B cell (primary cell): ENCODE measurements around the gene NLRC5. TPM values are rescaled to one million over a fixed set of nuclear protein-coding genes. Genes with fewer than 3 reads are reported as not detected.

Experiments used
- ATAC-seq: fragments of 200-7000 bp; cut with Tn5 transposase; one replicate; pipeline ENCODE4 v1.10.0; 2021; ENCODE audit warnings: low read depth, mild to moderate bottlenecking, moderate number of reproducible peaks, moderate library complexity
- CTCF ChIA-PET: fragments of 350-600 bp; sonication (Branson Sonifier 250); formaldehyde crosslinking; loops from one replicate; lab custom pipeline; 2021; ENCODE audit warnings: antibody characterized with exemption, inconsistent platforms; lab: Charles Lee
- POLR2A ChIA-PET: fragments of 350-600 bp; sonication (Branson Sonifier 250); formaldehyde crosslinking; loops from one replicate; lab custom pipeline; 2021; ENCODE audit warnings: antibody characterized with exemption; lab: Charles Lee
- DNase-seq: peaks from one replicate; pipeline ENCODE4 v3.0.0; 2013
- H2AFZ ChIP-seq: 2 replicates; pipeline ENCODE4 v1.6.1; 2012; ENCODE audit warnings: mild to moderate bottlenecking, low read depth, low read length; ENCODE audit not compliant: insufficient read depth, poor library complexity, severe bottlenecking
- H3K27ac ChIP-seq, 2 donors: 1 replicate in 1 of 2; 2 replicates in 1 of 2; pipeline ENCODE4 v1.5.1; 2012 to 2013; ENCODE audit warnings: low read length in 2 of 2, mild to moderate bottlenecking in 2 of 2, moderate library complexity in 1 of 2
- H3K27me3 ChIP-seq, 4 experiments: fragments of 200-600 bp in 1 of 4; sonication (generic) in 1 of 4; replicated peaks in 1 of 4; 1 replicate in 2 of 4; 2 replicates in 2 of 4; pipeline versions ENCODE4 v1.6.1 to v1.7.0; 2013 to 2016; ENCODE audit warnings: low read length in 3 of 4, mild to moderate bottlenecking in 2 of 4, mixed read lengths in 1 of 4, moderate library complexity in 1 of 4; ENCODE audit not compliant: insufficient read depth in 4 of 4, control insufficient read depth in 3 of 4; ENCODE audit errors: control extremely low read depth in 1 of 4
- H3K36me3 ChIP-seq, 2 experiments: replicated peaks in 1 of 2; 1 replicate in 1 of 2; 2 replicates in 1 of 2; pipeline versions ENCODE4 v1.6.1 to v1.7.1; 2013; ENCODE audit warnings: low read length in 1 of 2; ENCODE audit not compliant: insufficient read depth in 2 of 2, control insufficient read depth in 1 of 2; ENCODE audit errors: control extremely low read depth in 1 of 2, extremely low read depth in 1 of 2
- H3K4me1 ChIP-seq, 2 donors: fragments of 200-600 bp in 1 of 2; sonication (generic) in 1 of 2; 1 replicate in 1 of 2; 2 replicates in 1 of 2; pipeline versions ENCODE4 v1.5.1 to v1.6.1; 2013 to 2017; ENCODE audit warnings: low read length in 2 of 2; ENCODE audit not compliant: control insufficient read depth in 2 of 2, insufficient read depth in 2 of 2
- H3K4me2 ChIP-seq: replicated peaks from 2 replicates; pipeline ENCODE3; 2012; ENCODE audit warnings: mild to moderate bottlenecking, low read depth, low read length; ENCODE audit not compliant: poor library complexity, severe bottlenecking
- H3K4me3 ChIP-seq, 5 experiments: fragments of 200-600 bp in 1 of 5; sonication (generic) in 1 of 5; 1 replicate in 3 of 5; 2 replicates in 2 of 5; pipeline versions ENCODE4 v1.5.1 to v1.7.0; 2011 to 2016; ENCODE audit warnings: low read length in 4 of 5, mild to moderate bottlenecking in 4 of 5, low read depth in 2 of 5, control low read depth in 1 of 5, moderate library complexity in 1 of 5; ENCODE audit not compliant: insufficient read depth in 1 of 5; ENCODE audit errors: control extremely low read depth in 1 of 5, extremely low read depth in 1 of 5
- H3K79me2 ChIP-seq: fragments of 200-600 bp; sonication (generic); one replicate; pipeline ENCODE4 v1.6.0; 2016; ENCODE audit warnings: low read length; ENCODE audit not compliant: control insufficient read depth, insufficient read depth
- H3K9ac ChIP-seq: fragments of 200-600 bp; sonication (generic); 2 replicates; pipeline ENCODE4 v1.6.1; 2017; ENCODE audit warnings: mild to moderate bottlenecking, low read length, moderate library complexity
- H3K9me3 ChIP-seq, 3 donors: one replicate each; pipeline versions ENCODE4 v1.6.1 to v1.7.1; 2013; ENCODE audit warnings: low read length in 2 of 3; ENCODE audit not compliant: control insufficient read depth in 2 of 3, insufficient read depth in 1 of 3; ENCODE audit errors: control extremely low read depth in 1 of 3
- H4K20me1 ChIP-seq: 2 replicates; pipeline ENCODE4 v1.6.0; 2012; ENCODE audit warnings: mild to moderate bottlenecking, low read length; ENCODE audit not compliant: insufficient read depth, control insufficient read depth, poor library complexity, severe bottlenecking
- H3K27ac Mint-ChIP-seq: one replicate; pipeline ENCODE4 v1.8.0; 2021; ENCODE audit warnings: mixed read lengths
- H3K27me3 Mint-ChIP-seq: one replicate; pipeline ENCODE4 v1.8.0; 2021; ENCODE audit warnings: mixed read lengths
- H3K4me1 Mint-ChIP-seq: one replicate; pipeline ENCODE4 v1.8.0; 2021; ENCODE audit warnings: mixed read lengths
- H3K4me3 Mint-ChIP-seq: one replicate; pipeline ENCODE4 v1.8.0; 2021; ENCODE audit warnings: mixed read lengths
- H3K9me3 Mint-ChIP-seq: one replicate; pipeline ENCODE4 v1.8.0; 2022; ENCODE audit warnings: mixed read lengths; ENCODE audit not compliant: insufficient read depth
- CTCF ChIP-seq: fragments of 200-600 bp; IDR thresholded peaks from one replicate; pipeline ENCODE4 v1.8.0; 2022; ENCODE audit warnings: antibody characterized with exemption, mild to moderate bottlenecking
- EZH2 ChIP-seq: IDR thresholded peaks from 2 replicates; pipeline ENCODE4 v1.6.1; 2012; ENCODE audit warnings: borderline replicate concordance, low read depth, mild to moderate bottlenecking, moderate library complexity, low read length; ENCODE audit not compliant: insufficient read depth, poor library complexity, severe bottlenecking
- WGBS: methylation state at CpG from one replicate; pipeline ENCODE4 v1.1.5; 2013; ENCODE audit warnings: missing lambda C conversion rate; ENCODE audit not compliant: insufficient coverage; 5-methylcytosine and 5-hydroxymethylcytosine counted together
- intact Hi-C: fragments of 100-400 bp; cut with micrococcal nuclease; formaldehyde crosslinking; loops from one replicate; pipeline ENCODE4 v1.10.0; 2022
- polyA plus RNA-seq: library from polyadenylated mRNA; depleted of rRNA; stranded (reverse); fragments of >200 nt; gene quantifications from 2 replicates; pipeline ENCODE4 v1.2.3, GENCODE V29; 2012
- total RNA-seq, 2 donors: library from RNA; stranded (reverse); fragments of 120-200 nt in 1 of 2; gene quantifications; 1 replicate in 1 of 2; 2 replicates in 1 of 2; pipeline versions ENCODE4 v1.2.3 to v1.2.4, GENCODE V29; 2013 to 2022

NLRC5 gene
- total and polyA plus RNA-seq, 2 donors (not counting 1 experiment from before 2014, with no cell fraction given): 349 to 510 TPM

GRCh38 chr16:57092786-57093411 is 103.5 kb downstream of the NLRC5 start:
- peak overlapping the region in 4 of 5 experiments; percentile 28 to 66 (median 54) for H3K4me3 ChIP-seq
- Mint-ChIP-seq H3K27ac (no peak overlapping the region), H3K4me3 (peak overlapping the region; percentile 76), H3K27me3 (peaks cover 27% of the 10 kb centered on the region), H3K4me1 (peaks cover 11% of the 10 kb centered on the region), H3K9me3 (no peaks in the 10 kb centered on the region)
- intact Hi-C loops: loop anchor here (1.0 to 5.0 kb wide), 2 partner anchors 75 to 94 kb away; partner anchors contain the start of genes PSME3IP1 and RSPRY1
- H3K27me3 ChIP-seq: peaks cover 0 to 36% (median 10%) of the 10 kb centered on the region in 4 experiments
- H2AFZ ChIP-seq: peak overlapping the region; percentile 69
- peak; percentile 83 for TF ChIP-seq CTCF
- TF ChIP-seq EZH2: no peak
- peak overlapping the region; percentile 52 for H3K9ac ChIP-seq
- peak overlapping the region; percentile 91 for H3K4me2 ChIP-seq
- ATAC-seq (peak; percentile 66), DNase-seq (peak; percentile 68)
- ChIA-PET POLR2A (interaction anchor here (0.6 to 0.7 kb wide), 2 partner anchors 107 to 228 kb away, joined by 3 to 7 read pairs; partner anchors contain the start of gene SLC12A3), CTCF (interaction anchor here (0.6 to 5.5 kb wide), 15 partner anchors 9 to 427 kb away, joined by 3 to 36 read pairs (median 4); no protein-coding TSS in a partner anchor)
- WGBS: 1% methylated on average over 41 of the region's 53 CpGs
- no peaks in the 10 kb centered on the region for H3K9me3 ChIP-seq
- no peak overlapping the region for H3K27ac ChIP-seq
- no peaks in the 10 kb centered on the region for H3K79me2 ChIP-seq
- H3K36me3 ChIP-seq: no peaks in the 10 kb centered on the region
- no peaks in the 10 kb centered on the region for H4K20me1 ChIP-seq
- H3K4me1 ChIP-seq: peaks cover 13 to 14% of the 10 kb centered on the region in 2 donors
